G401.6 (cell line): ENCODE data around the gene ACP3.
"Not testable (repeated sequence)": the region's sequence is repeated elsewhere in the genome, so short reads cannot be mapped to it uniquely, and the experiment has no call there.

Source experiments
- FAIRE-seq: peaks from 2 replicates; lab custom pipeline; 2012; peaks lifted over from hg19 to GRCh38; lab: Jason Lieb, UNC

The ACP3 gene

GRCh38 chr3:132317229-132317948, at the start of gene ACP3:
TSS of gene ACP3 (plus strand) at chr3:132317407. CDS start at chr3:132317457, 50 bp downstream.
- FAIRE-seq = no peak

- FAIRE-seq = no peak
These were observed 48.3 kb upstream of the ACP3 start for GRCh38 chr3:132268956-132269355.

- no peak for FAIRE-seq
These were observed 44.2 kb upstream of the ACP3 start for GRCh38 chr3:132273036-132273435.

- FAIRE-seq = no peak
These were observed 40.8 kb upstream of the ACP3 start for GRCh38 chr3:132276228-132276906.

DNA sequence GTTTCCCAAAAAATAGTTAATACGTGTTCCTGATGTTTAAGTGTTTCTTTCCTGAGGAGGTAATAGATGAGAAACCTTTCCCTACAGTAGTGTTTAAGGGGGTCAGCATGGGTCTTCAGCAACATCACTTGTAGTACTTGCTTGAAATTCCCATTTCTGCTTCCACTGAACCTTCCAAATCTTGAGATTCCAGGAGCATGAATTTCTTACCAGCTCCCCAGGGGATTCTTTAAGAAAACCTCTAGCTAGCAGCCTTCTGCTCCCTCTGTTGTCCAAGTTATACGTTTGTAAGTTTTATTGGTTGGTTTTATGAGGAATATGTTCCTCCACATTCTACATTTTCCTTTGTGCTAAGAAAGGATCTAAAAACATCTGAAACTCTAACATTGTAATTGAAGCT, 38.2 kb upstream of the ACP3 start:
- no peak for FAIRE-seq

DNA sequence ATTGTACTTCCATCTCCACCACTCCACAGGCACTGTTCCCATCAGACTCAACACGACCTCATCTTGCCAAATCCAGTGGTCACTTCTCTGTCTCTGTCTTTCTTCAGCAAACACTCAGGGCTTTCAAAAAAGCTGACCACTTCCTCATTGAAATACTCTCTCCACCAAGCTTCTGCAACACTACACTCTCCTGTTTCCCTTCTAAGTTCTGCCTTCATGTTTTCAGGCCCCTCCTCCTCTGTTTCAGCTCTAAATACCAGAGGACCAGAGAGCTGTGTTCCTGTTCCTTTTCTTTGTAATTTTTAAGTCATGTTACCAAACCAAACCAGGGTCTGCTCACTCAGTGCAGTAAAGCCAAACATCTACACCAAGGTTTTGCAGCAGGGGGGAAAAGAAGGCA, 33.8 kb upstream of the ACP3 start:
- FAIRE-seq = no peak

DNA sequence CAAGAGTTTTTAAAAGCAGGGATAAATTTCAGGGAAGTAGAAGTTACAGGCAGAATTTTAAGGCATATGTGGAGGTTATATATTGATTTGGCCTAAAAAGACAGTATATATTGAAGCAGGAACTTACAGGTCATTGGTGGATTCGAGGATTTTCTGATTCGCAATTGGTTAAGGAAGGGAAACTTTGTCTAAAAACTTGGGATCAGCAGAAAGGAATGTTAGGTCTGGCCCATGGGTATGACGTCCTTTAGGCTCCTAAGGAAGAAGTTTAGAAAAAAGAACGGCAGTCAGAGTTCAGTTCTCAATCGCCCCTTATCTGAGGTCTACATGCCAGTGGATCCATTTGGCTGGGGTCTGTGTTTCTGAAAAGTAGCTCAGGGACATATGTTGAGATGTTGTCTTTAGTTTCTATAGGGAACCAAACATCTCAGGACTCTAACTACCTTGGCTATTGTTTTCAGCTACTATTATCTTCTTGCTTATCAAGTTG, 33.2 kb upstream of the ACP3 start:
- FAIRE-seq = no peak

DNA sequence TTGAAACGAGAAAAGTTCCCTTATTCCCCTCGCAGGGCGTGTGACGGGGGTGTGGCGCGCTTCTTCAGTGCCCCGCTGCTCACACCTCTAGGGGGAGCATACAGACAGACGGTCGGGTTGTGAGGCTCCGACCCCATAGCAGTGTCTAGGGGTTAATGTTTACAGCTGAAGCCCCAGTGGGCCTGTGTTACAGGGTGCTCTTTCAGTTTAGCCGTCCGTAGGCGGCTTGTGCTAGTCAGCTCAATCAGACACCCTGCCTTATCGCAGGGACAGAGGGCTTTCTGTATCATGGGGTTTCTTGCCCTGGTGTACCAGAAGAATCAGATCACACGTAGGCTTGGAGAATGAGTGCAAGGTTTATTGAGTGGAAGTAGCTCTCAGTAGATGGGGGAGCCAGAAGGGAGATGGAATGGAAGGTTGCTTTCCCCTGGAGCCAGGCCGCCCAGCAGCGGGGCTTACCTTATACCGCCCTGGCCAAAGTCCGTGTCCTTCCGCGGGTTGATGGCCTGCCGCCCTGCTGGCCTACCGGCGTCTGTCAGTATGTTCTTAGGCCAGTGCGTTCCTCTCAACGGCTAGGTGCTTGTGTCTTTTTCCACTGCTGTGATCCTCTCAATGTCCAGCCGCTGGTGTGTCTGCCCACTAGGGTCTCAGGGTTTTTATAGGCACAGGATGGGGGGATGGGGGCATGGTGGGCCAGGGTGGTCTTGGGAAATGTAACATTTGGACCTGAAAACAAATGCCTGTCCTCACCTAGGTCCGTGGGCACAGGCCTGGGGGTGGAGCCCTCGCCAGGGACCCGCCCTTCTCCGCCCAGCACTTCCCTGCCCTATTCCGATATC, 32.2 kb upstream of the ACP3 start:
- no peak for FAIRE-seq

DNA sequence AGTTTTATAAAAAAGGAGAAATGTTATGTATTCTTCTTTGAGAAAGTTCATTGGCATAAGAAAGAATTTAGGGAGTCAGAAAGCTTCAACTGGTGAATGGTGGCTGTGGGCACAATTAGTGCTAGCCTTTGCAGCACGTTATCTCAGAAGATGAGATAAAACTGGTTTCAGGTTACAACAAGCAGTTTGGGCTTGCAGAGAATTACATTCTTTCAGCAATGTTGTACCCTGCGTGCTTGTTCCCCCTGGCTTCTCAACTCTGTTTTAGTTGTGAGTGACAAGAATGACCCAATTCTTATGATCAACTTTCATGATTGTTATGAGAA, 31.6 kb upstream of the ACP3 start:
- FAIRE-seq = no peak

- FAIRE-seq = no peak
These were observed 31.2 kb upstream of the ACP3 start for GRCh38 chr3:132286035-132286434.

DNA sequence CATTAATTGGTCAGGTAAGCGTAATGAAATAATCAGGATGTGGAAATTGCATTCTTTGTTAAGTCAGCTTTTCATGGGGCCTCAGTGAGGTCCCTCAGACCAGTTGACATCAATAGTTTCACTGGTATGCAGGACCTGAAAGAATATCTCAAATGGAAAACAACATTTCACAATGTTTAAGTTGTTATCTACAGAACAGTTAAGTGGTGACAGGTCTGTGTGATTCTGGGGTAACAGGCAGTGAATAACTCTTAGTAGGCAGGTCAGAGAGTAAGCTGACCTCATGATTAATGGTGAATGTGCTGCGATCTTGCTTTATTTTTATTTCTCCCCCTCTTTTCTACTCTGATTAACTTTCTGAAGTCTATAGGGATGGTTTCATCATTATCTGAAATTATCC, 28.9 kb upstream of the ACP3 start:
- no peak for FAIRE-seq

DNA sequence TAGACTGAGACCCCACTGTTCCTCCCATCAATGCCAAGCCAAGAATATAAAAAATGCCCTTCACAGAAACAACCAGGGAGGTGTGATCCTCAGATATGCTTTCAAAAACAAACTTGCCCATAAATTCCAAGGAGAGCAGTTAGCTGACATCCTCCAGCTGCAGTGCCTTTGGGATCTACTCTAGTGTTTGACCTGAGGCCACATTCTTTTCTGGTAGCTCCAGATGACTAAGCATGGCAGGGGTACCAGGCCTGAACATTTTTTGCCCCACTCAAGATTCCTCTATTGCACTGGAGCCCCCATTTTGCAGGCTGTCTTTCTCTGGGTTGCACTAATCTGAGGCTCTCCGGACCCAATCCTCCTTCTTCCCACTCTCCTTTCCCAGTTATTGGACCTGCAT, 27.9 kb upstream of the ACP3 start:
- FAIRE-seq = no peak

GRCh38 chr3:132290833-132291232, 26.4 kb upstream of the ACP3 start:
- no peak for FAIRE-seq

GRCh38 chr3:132292042-132292441, 25.2 kb upstream of the ACP3 start:
- no peak for FAIRE-seq

DNA sequence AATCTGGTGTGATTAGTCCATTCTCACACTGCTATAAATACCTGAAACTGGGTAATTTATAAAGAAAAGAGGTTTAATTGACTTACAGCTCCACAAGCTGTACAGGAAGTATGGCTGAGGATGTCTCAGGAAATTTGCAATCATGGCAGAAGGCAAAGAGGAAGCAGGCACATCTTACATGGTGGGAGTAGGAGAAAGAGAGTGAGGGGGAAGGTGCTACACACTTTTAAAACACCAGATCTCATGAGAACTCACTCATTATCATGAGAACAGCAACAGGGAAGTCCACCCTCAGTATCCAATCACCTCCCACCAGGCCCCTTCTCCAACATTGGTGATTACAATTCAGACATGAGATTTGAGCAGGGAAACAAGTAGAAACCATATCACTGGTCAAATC, 24.0 kb upstream of the ACP3 start:
- no peak for FAIRE-seq

DNA sequence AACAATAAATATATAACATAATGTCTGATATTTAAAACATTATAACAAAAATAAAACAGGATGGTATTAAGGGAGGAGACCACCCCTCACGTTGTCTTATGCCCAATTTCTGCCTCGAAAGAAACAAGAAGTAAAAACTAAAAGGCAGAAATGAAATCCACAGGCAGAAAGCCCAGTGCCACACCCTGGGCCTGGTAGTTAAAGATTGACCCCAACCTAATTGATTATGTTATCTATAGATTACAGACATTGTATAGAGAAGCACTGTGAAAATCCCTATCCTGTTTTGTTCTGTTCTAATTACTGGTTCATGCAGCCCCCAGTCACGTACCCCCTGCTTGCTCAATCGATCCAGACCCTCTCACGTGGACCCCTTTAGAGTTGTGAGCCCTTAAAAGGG, 22.3 kb upstream of the ACP3 start:
- FAIRE-seq = no peak

DNA sequence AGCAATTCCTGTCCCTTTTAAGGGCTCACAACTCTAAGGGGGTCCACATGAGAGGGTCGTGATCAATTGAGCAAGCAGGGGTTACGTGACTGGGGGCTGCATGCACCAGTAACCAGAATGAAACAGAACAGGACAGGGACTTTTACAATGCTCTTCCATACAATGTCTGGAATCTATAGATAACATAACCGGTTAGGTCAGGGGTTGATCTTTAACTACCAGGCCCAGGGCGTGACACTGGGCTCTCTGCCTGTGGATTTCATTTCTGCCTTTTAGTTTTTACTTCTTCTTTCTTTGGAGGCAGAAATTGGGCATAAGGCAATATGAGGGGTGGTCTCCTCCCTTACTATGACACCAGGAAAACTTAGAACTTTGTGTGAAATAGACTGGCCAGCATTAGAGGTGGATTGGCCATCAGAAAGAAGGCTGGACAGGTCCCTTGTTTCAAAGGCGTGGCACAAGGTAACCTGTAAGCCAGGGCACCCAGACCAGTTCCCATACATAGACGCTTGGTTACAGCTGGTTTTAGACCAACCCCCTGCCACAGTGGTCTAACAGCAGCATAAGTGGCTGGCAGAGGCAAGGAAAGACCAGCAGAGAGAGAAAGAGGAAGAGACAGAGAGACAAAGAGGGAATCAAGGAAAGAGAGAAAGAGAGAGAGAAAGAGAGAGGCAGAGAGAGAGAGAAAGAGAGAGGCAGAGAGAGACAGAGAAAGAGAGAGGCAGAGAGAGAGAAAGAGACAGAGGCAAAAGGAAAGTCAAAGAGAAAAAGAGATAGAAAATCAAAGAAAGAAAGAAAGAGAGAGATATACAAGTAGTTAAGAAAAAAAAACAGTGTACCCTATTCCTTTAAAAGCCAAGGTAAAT, 13.6 kb upstream of the ACP3 start:
- FAIRE-seq = not testable (repeated sequence)

DNA sequence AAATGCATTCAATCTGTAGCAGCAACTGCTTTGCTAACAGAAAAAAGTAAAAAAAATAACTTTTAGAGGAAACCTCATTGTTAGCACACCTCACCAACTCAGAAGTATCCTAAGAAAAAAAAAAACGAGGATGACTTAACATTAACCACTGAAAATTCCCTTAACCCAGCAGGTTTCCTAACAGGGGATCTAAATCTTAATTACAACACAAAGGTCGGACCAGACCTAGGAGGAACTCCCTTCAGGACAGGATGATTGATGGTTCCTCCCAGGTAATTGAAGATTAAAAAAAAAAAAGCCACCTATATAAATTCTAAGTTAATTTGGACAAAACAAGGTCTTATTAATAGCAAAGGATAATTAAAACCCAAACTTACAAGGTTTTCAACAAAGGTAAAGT, 12.9 kb upstream of the ACP3 start:
- FAIRE-seq = not testable (repeated sequence)

GRCh38 chr3:132310057-132310456, 7.2 kb upstream of the ACP3 start:
- not testable (repeated sequence) for FAIRE-seq

DNA sequence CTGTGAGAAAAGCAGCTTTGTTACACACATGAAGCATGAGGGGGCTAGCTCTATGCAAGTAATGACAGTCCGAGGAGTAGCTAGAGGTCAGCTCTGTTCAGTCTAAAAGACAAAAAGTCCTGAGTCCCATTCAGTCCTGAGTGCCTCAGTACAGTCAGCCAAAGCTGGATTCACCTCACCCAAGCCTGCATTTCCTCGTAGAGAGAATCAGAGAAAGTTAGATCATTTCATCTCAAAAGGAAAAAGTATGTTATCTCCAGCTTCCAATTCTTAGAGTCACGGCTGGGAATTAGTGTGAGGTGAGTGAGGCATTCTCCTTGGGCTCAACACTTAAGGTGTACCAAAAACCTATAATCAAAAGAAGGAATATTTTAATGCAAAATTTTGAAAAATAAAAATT, 5.9 kb upstream of the ACP3 start:
- FAIRE-seq = no peak

DNA sequence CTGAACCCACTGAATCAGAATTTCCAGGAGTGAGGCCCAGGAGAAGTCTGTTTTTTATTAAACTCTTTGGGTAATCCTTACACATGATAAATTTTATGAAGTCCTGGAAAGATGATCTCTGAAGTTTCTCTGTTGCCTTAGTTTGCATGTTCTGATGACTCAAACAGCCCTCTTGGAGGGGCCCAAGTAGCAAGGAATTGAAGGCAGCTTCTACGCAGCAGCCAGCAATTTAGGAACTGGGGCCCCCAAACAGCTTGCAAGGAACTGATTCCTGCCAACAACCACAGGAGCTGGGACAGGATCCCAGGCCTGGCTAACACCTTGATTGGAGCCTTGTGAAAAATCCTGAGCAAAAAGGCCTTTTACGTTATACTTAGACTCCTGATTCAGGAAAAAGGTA, 5.4 kb upstream of the ACP3 start:
- FAIRE-seq = no peak

DNA sequence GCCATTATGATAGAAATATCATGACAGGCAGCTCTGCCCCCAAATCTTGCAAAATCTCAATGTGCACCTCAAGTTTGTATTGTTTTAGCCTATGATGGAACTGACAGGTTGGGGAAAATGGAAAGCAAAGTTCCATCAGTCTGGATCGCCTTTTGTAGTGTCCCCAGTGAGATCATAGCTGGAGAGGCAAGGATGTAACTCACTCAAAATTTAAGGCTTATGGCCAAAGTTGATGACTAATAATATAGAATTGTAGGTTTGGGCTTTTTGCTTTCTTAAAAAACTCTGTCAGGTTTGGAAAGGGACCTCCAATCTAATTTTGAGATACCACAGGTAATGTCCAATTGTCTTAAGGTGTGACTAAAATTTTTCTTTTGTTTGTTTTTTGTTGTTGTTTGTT, 1.4 kb upstream of the ACP3 start:
- FAIRE-seq = no peak
